ENCODE results near the gene CHST10. TPM values are rescaled to one million over a fixed set of nuclear protein-coding genes. Genes with fewer than 3 reads are reported as not detected.
"Not testable (repeated sequence)": the region's sequence is repeated elsewhere in the genome, so short reads cannot be mapped to it uniquely, and the experiment has no call there.

Gene CHST10
- total RNA-seq, 1 experiment from 2014 or later: 22.6 TPM

- H3K4me1 ChIP-seq (ENCODE audit: low read length): peaks cover 8% of the 10 kb centered on the region
- H3K9ac ChIP-seq (ENCODE audit: low read length): no peak overlapping the region
- no peak overlapping the region for H3K4me2 ChIP-seq (ENCODE audit: low read depth, low read length, poor library complexity, severe bottlenecking)
- no peaks in the 10 kb centered on the region for H3K9me3 ChIP-seq (ENCODE audit: low read length)
- H3K27me3 ChIP-seq (ENCODE audit: low read length): no peaks in the 10 kb centered on the region
- no peaks in the 10 kb centered on the region for H3K36me3 ChIP-seq (ENCODE audit: insufficient read depth, low read length)
- H3K27ac ChIP-seq (ENCODE audit: low read length): no peak overlapping the region
- H3K79me2 ChIP-seq (ENCODE audit: low read length): no peaks in the 10 kb centered on the region
- no peak for DNase-seq
- H3K4me3 ChIP-seq (ENCODE audit: low read length): no peak overlapping the region
- H4K20me1 ChIP-seq (ENCODE audit: insufficient read depth, low read depth, low read length): no peaks in the 10 kb centered on the region
- no peak overlapping the region for H2AFZ ChIP-seq (ENCODE audit: low read length)
- no peaks in the 10 kb centered on the region for H3K9me2 ChIP-seq (replicated peaks; ENCODE audit: insufficient read depth, low read length)
Measured at GRCh38 chr2:100383954-100384353, 33.5 kb downstream of the CHST10 start.

GRCh38 chr2:100383306-100383705 is 34.2 kb downstream of the CHST10 start:
- Histone ChIP-seq H3K36me3 (ENCODE audit: insufficient read depth, low read length) (no peaks in the 10 kb centered on the region), H3K27me3 (ENCODE audit: low read length) (no peaks in the 10 kb centered on the region), H3K9me2 (replicated peaks; ENCODE audit: insufficient read depth, low read length) (no peaks in the 10 kb centered on the region), H3K9ac (ENCODE audit: low read length) (no peak overlapping the region), H3K4me2 (ENCODE audit: low read depth, low read length, poor library complexity, severe bottlenecking) (no peak overlapping the region), H3K4me1 (ENCODE audit: low read length) (peaks cover 8% of the 10 kb centered on the region), H3K9me3 (ENCODE audit: low read length) (no peaks in the 10 kb centered on the region), H4K20me1 (ENCODE audit: insufficient read depth, low read depth, low read length) (no peaks in the 10 kb centered on the region), H2AFZ (ENCODE audit: low read length) (no peak overlapping the region), H3K4me3 (ENCODE audit: low read length) (no peak overlapping the region), H3K27ac (ENCODE audit: low read length) (no peak overlapping the region), H3K79me2 (ENCODE audit: low read length) (no peaks in the 10 kb centered on the region)
- no peak for DNase-seq

- H3K4me3 ChIP-seq (ENCODE audit: low read length): no peak overlapping the region
Measured at GRCh38 chr2:100381240-100381639, 36.2 kb downstream of the CHST10 start.

GRCh38 chr2:100380681-100381080 is 36.8 kb downstream of the CHST10 start:
- DNase-seq: no peak
- no peaks in the 10 kb centered on the region for H4K20me1 ChIP-seq (ENCODE audit: insufficient read depth, low read depth, low read length)
- 0 out of 2 replicates have a peak overlapping the region, but pooled peaks have one; percentile 30 for H2AFZ ChIP-seq (ENCODE audit: low read length)

More at GRCh38 chr2:100381240-100381639, 36.2 kb downstream of the CHST10 start:
- no peaks in the 10 kb centered on the region for H3K79me2 ChIP-seq (ENCODE audit: low read length)
- DNase-seq: peak; percentile 97
- H3K9me2 ChIP-seq (replicated peaks; ENCODE audit: insufficient read depth, low read length): no peaks in the 10 kb centered on the region
- peaks cover 8% of the 10 kb centered on the region for H3K4me1 ChIP-seq (ENCODE audit: low read length)
- 0 out of 2 replicates have a peak overlapping the region, but pooled peaks have one; percentile 30 for H2AFZ ChIP-seq (ENCODE audit: low read length)
- H3K9ac ChIP-seq (ENCODE audit: low read length): no peak overlapping the region
- peak overlapping the region; percentile 9 for H3K4me2 ChIP-seq (ENCODE audit: low read depth, low read length, poor library complexity, severe bottlenecking)
- H3K27me3 ChIP-seq (ENCODE audit: low read length): no peaks in the 10 kb centered on the region
- no peaks in the 10 kb centered on the region for H3K9me3 ChIP-seq (ENCODE audit: low read length)
- H3K27ac ChIP-seq (ENCODE audit: low read length): no peak overlapping the region
- no peaks in the 10 kb centered on the region for H4K20me1 ChIP-seq (ENCODE audit: insufficient read depth, low read depth, low read length)
- no peaks in the 10 kb centered on the region for H3K36me3 ChIP-seq (ENCODE audit: insufficient read depth, low read length)

GRCh38 chr2:100376836-100377235 is 40.6 kb downstream of the CHST10 start:
- Histone ChIP-seq H3K4me1 (ENCODE audit: low read length) (peaks cover 8% of the 10 kb centered on the region), H2AFZ (ENCODE audit: low read length) (no peak overlapping the region), H3K9me2 (replicated peaks; ENCODE audit: insufficient read depth, low read length) (no peaks in the 10 kb centered on the region), H3K36me3 (ENCODE audit: insufficient read depth, low read length) (no peaks in the 10 kb centered on the region), H3K9me3 (ENCODE audit: low read length) (no peaks in the 10 kb centered on the region), H4K20me1 (ENCODE audit: insufficient read depth, low read depth, low read length) (no peaks in the 10 kb centered on the region), H3K27ac (ENCODE audit: low read length) (no peak overlapping the region), H3K79me2 (ENCODE audit: low read length) (no peaks in the 10 kb centered on the region), H3K4me2 (ENCODE audit: low read depth, low read length, poor library complexity, severe bottlenecking) (no peak overlapping the region), H3K27me3 (ENCODE audit: low read length) (0 out of 2 replicates have a peak, but pooled peaks cover 1% of the 10 kb centered on the region), H3K4me3 (ENCODE audit: low read length) (no peak overlapping the region), H3K9ac (ENCODE audit: low read length) (no peak overlapping the region)
- DNase-seq: peak; percentile 22

More at GRCh38 chr2:100380681-100381080, 36.8 kb downstream of the CHST10 start:
- Histone ChIP-seq H3K27ac (ENCODE audit: low read length) (no peak overlapping the region), H3K9me3 (ENCODE audit: low read length) (no peaks in the 10 kb centered on the region), H3K4me2 (ENCODE audit: low read depth, low read length, poor library complexity, severe bottlenecking) (peak overlapping the region; percentile 9), H3K4me3 (ENCODE audit: low read length) (no peak overlapping the region), H3K79me2 (ENCODE audit: low read length) (no peaks in the 10 kb centered on the region), H3K27me3 (ENCODE audit: low read length) (no peaks in the 10 kb centered on the region), H3K36me3 (ENCODE audit: insufficient read depth, low read length) (no peaks in the 10 kb centered on the region), H3K4me1 (ENCODE audit: low read length) (peaks cover 8% of the 10 kb centered on the region), H3K9ac (ENCODE audit: low read length) (no peak overlapping the region), H3K9me2 (replicated peaks; ENCODE audit: insufficient read depth, low read length) (no peaks in the 10 kb centered on the region)

GRCh38 chr2:100367163-100367562 is 50.3 kb downstream of the CHST10 start:
- Histone ChIP-seq H3K27ac (ENCODE audit: low read length) (no peak overlapping the region), H3K9me3 (ENCODE audit: low read length) (peaks cover 5% of the 10 kb centered on the region; the same call in 1 of the 2 replicates), H3K4me2 (ENCODE audit: low read depth, low read length, poor library complexity, severe bottlenecking) (no peak overlapping the region), H3K36me3 (ENCODE audit: insufficient read depth, low read length) (no peaks in the 10 kb centered on the region), H2AFZ (ENCODE audit: low read length) (no peak overlapping the region), H4K20me1 (ENCODE audit: insufficient read depth, low read depth, low read length) (no peaks in the 10 kb centered on the region), H3K79me2 (ENCODE audit: low read length) (no peaks in the 10 kb centered on the region), H3K4me3 (ENCODE audit: low read length) (no peak overlapping the region), H3K27me3 (ENCODE audit: low read length) (0 out of 2 replicates have a peak, but pooled peaks cover 10% of the 10 kb centered on the region), H3K9me2 (replicated peaks; ENCODE audit: insufficient read depth, low read length) (no peaks in the 10 kb centered on the region), H3K4me1 (ENCODE audit: low read length) (no peaks in the 10 kb centered on the region), H3K9ac (ENCODE audit: low read length) (no peak overlapping the region)
- DNase-seq: no peak

- no peaks in the 10 kb centered on the region for H4K20me1 ChIP-seq (ENCODE audit: insufficient read depth, low read depth, low read length)
- DNase-seq: no peak
- H2AFZ ChIP-seq (ENCODE audit: low read length): no peak overlapping the region
- no peaks in the 10 kb centered on the region for H3K9me2 ChIP-seq (replicated peaks; ENCODE audit: insufficient read depth, low read length)
- no peak overlapping the region for H3K4me2 ChIP-seq (ENCODE audit: low read depth, low read length, poor library complexity, severe bottlenecking)
- H3K4me3 ChIP-seq (ENCODE audit: low read length): no peak overlapping the region
- no peaks in the 10 kb centered on the region for H3K36me3 ChIP-seq (ENCODE audit: insufficient read depth, low read length)
- H3K4me1 ChIP-seq (ENCODE audit: low read length): no peaks in the 10 kb centered on the region
- H3K27ac ChIP-seq (ENCODE audit: low read length): no peak overlapping the region
- no peaks in the 10 kb centered on the region for H3K27me3 ChIP-seq (ENCODE audit: low read length)
- H3K9me3 ChIP-seq (ENCODE audit: low read length): peaks cover 5% of the 10 kb centered on the region; the same call in 1 of the 2 replicates
- H3K9ac ChIP-seq (ENCODE audit: low read length): no peak overlapping the region
- H3K79me2 ChIP-seq (ENCODE audit: low read length): no peaks in the 10 kb centered on the region
Measured at GRCh38 chr2:100365434-100365833, 52.0 kb downstream of the CHST10 start.

GRCh38 chr2:100362269-100362668 is 55.2 kb downstream of the CHST10 start:
- not testable (repeated sequence) for H3K36me3 ChIP-seq (ENCODE audit: insufficient read depth, low read length); H3K9ac ChIP-seq (ENCODE audit: low read length); H3K27me3 ChIP-seq (ENCODE audit: low read length); DNase-seq; H3K27ac ChIP-seq (ENCODE audit: low read length); H3K4me1 ChIP-seq (ENCODE audit: low read length); H3K9me2 ChIP-seq (replicated peaks; ENCODE audit: insufficient read depth, low read length); H3K4me3 ChIP-seq (ENCODE audit: low read length); H4K20me1 ChIP-seq (ENCODE audit: insufficient read depth, low read depth, low read length); H2AFZ ChIP-seq (ENCODE audit: low read length); H3K4me2 ChIP-seq (ENCODE audit: low read depth, low read length, poor library complexity, severe bottlenecking); H3K79me2 ChIP-seq (ENCODE audit: low read length); H3K9me3 ChIP-seq (ENCODE audit: low read length)
